Keratinocyte (primary cell): Measurements from ENCODE around the gene ECEL1. TPM values are rescaled to one million over a fixed set of nuclear protein-coding genes. Genes with fewer than 3 reads are reported as not detected.

Experiments used
- DNase-seq: peaks from one replicate; pipeline ENCODE4 v3.0.0-alpha.2; 2011; ENCODE audit warnings: low read depth, missing footprints, low spot score
- FAIRE-seq: peaks from 2 replicates; lab custom pipeline; 2011; peaks lifted over from hg19 to GRCh38; lab: Jason Lieb, UNC
- H2AFZ ChIP-seq: 2 replicates; pipeline ENCODE4 v1.6.0; 2012; ENCODE audit warnings: low read length, control low read depth, inconsistent platforms; ENCODE audit not compliant: control insufficient read depth
- H3K27ac ChIP-seq: 2 replicates; pipeline ENCODE4 v1.5.1; 2011; ENCODE audit warnings: low read length; ENCODE audit not compliant: control insufficient read depth, insufficient read depth
- H3K27me3 ChIP-seq: 3 replicates; pipeline ENCODE4 v1.6.0; 2011; ENCODE audit warnings: low read length; ENCODE audit not compliant: control insufficient read depth, insufficient read depth; ENCODE audit errors: extremely low read depth
- H3K36me3 ChIP-seq, 2 experiments: 2 replicates in 1 of 2; 3 replicates in 1 of 2; pipeline ENCODE4 v1.5.1; 2011; ENCODE audit warnings: low read length in 2 of 2, mild to moderate bottlenecking in 1 of 2; ENCODE audit not compliant: control insufficient read depth in 2 of 2, insufficient read depth in 2 of 2; ENCODE audit errors: extremely low read depth in 1 of 2
- H3K4me1 ChIP-seq: 3 replicates; pipeline ENCODE4 v1.5.1; 2011; ENCODE audit warnings: low read length; ENCODE audit not compliant: control insufficient read depth, insufficient read depth; ENCODE audit errors: extremely low read depth
- H3K4me2 ChIP-seq: 3 replicates; pipeline ENCODE4 v1.6.0; 2011; ENCODE audit warnings: low read depth, low read length; ENCODE audit not compliant: control insufficient read depth, insufficient read depth; ENCODE audit errors: extremely low read depth
- H3K4me3 ChIP-seq, 3 experiments: fragments of 200-600 bp in 1 of 3; sonication (generic) in 1 of 3; 2 replicates in 2 of 3; 3 replicates in 1 of 3; pipeline ENCODE4 v1.5.1; 2011 to 2016; ENCODE audit warnings: low read length in 3 of 3, mild to moderate bottlenecking in 3 of 3, control low read depth in 2 of 3, inconsistent platforms in 1 of 3, low read depth in 1 of 3, mixed read lengths in 1 of 3, mixed run types in 1 of 3, moderate library complexity in 1 of 3; ENCODE audit not compliant: control insufficient read depth in 2 of 3, insufficient read depth in 2 of 3; ENCODE audit errors: extremely low read depth in 1 of 3
- H3K79me2 ChIP-seq: 2 replicates; pipeline ENCODE4 v1.6.0; 2012; ENCODE audit warnings: low read length; ENCODE audit not compliant: control insufficient read depth, insufficient read depth
- H3K9ac ChIP-seq: 3 replicates; pipeline ENCODE4 v1.6.0; 2011; ENCODE audit warnings: low read length; ENCODE audit not compliant: control insufficient read depth, insufficient read depth; ENCODE audit errors: extremely low read depth
- H3K9me1 ChIP-seq: 3 replicates; pipeline ENCODE4 v1.6.0; 2011; ENCODE audit warnings: low read length; ENCODE audit not compliant: control insufficient read depth, insufficient read depth; ENCODE audit errors: extremely low read depth
- H3K9me3 ChIP-seq: 2 replicates; pipeline ENCODE4 v1.5.1; 2012; ENCODE audit warnings: low read depth, low read length; ENCODE audit not compliant: control insufficient read depth
- H4K20me1 ChIP-seq: 3 replicates; pipeline ENCODE4 v1.6.0; 2011; ENCODE audit warnings: low read length; ENCODE audit not compliant: control insufficient read depth, insufficient read depth; ENCODE audit errors: extremely low read depth
- CTCF ChIP-seq, 3 experiments: IDR thresholded peaks in 1 of 3; conservative IDR thresholded peaks in 1 of 3; optimal IDR thresholded peaks in 1 of 3; 2 replicates in 2 of 3; 3 replicates in 1 of 3; pipeline versions ENCODE3 to v1.5.1; 2011; ENCODE audit warnings: low read length in 3 of 3, mild to moderate bottlenecking in 3 of 3, moderate library complexity in 2 of 3, control low read depth in 1 of 3, inconsistent platforms in 1 of 3; ENCODE audit not compliant: insufficient read depth in 2 of 3; ENCODE audit errors: extremely low read depth in 1 of 3
- EZH2 ChIP-seq: IDR thresholded peaks from one replicate; pipeline ENCODE4 v1.6.1; 2012; ENCODE audit warnings: inconsistent platforms, mild to moderate bottlenecking, low read length, moderate library complexity
- dilution Hi-C: fragments of 300-500 bp; cut with MboI; formaldehyde crosslinking; loops from one replicate; pipeline ENCODE4 v1.7.0; 2020; ENCODE audit warnings: low sequenced_read_pairs; ENCODE audit not compliant: extremely low pct_ligation_motif_present
- polyA plus RNA-seq, 5 experiments: library from polyadenylated mRNA; depleted of rRNA in 3 of 5; stranded (reverse) in 3 of 5; stranded (forward) in 1 of 5; unstranded in 1 of 5; fragments of >200 nt; gene quantifications; 1 replicate in 1 of 5; 2 replicates in 3 of 5; 3 replicates in 1 of 5; pipeline versions ENCODE4 v1.2.1 to v1.2.3, GENCODE V29; 2011 to 2012; ENCODE audit warnings: missing spikeins in 2 of 5, low read depth in 1 of 5, low replicate concordance in 1 of 5

ECEL1 gene
- polyA plus RNA-seq, 1 donor (not counting 4 experiments of a cell fraction or from before 2014, with no cell fraction given), result not detected

GRCh38 chr2:232495292-232495691, 7.7 kb upstream of the ECEL1 start:
- H3K36me3 ChIP-seq, result no peaks in the 10 kb centered on the region
- TF ChIP-seq CTCF (optimal IDR thresholded peaks at IDR 0.05 in 1 of 3, IDR thresholded peaks at IDR 0.05 in 1 of 3, conservative IDR thresholded peaks at IDR 0.05 in 1 of 3; ENCODE audit: extremely low read depth in 1 of 3, insufficient read depth in 2 of 3, low read length in 3 of 3) (no peak), EZH2 (no peak)
- no peaks in the 10 kb centered on the region for H3K79me2 ChIP-seq
- no peaks in the 10 kb centered on the region for H4K20me1 ChIP-seq
- H3K4me3 ChIP-seq, result no peak overlapping the region
- H3K9me3 ChIP-seq, result no peaks in the 10 kb centered on the region
- H3K4me2 ChIP-seq, result no peak overlapping the region
- H3K27ac ChIP-seq, result no peak overlapping the region
- dilution Hi-C loops, result no loop called here
- H3K9me1 ChIP-seq, result no peaks in the 10 kb centered on the region
- H2AFZ ChIP-seq, result no peak overlapping the region
- no peak overlapping the region for H3K9ac ChIP-seq
- H3K4me1 ChIP-seq, result no peaks in the 10 kb centered on the region
- DNase-seq (no peak), FAIRE-seq (no peak)
- H3K27me3 ChIP-seq, result peaks cover 2% of the 10 kb centered on the region

- dilution Hi-C loops, result no loop called here
Measured at GRCh38 chr2:232494542-232494941, 6.9 kb upstream of the ECEL1 start.

More at GRCh38 chr2:232494542-232494941, 6.9 kb upstream of the ECEL1 start:
- Histone ChIP-seq H3K9me3 (no peaks in the 10 kb centered on the region), H3K36me3 (no peaks in the 10 kb centered on the region), H3K4me2 (no peak overlapping the region), H3K4me1 (no peaks in the 10 kb centered on the region), H3K9ac (no peak overlapping the region), H4K20me1 (no peaks in the 10 kb centered on the region), H2AFZ (no peak overlapping the region), H3K27me3 (peaks cover 2% of the 10 kb centered on the region), H3K9me1 (no peaks in the 10 kb centered on the region), H3K79me2 (no peaks in the 10 kb centered on the region), H3K27ac (no peak overlapping the region), H3K4me3 (no peak overlapping the region)
- DNase-seq (no peak), FAIRE-seq (no peak)
- TF ChIP-seq EZH2, result no peak
- TF ChIP-seq CTCF (optimal IDR thresholded peaks at IDR 0.05 in 1 of 3, IDR thresholded peaks at IDR 0.05 in 1 of 3, conservative IDR thresholded peaks at IDR 0.05 in 1 of 3; ENCODE audit: extremely low read depth in 1 of 3, insufficient read depth in 2 of 3, low read length in 3 of 3), result no peak
